H9 (cell line): Measurements from ENCODE around the gene NIPAL1. TPM values are rescaled to one million over a fixed set of nuclear protein-coding genes. Genes with fewer than 3 reads are reported as not detected.

Experiments
- DNase-seq: peaks from one replicate; pipeline ENCODE4 v3.0.0-alpha.2; 2017
- H2AFZ ChIP-seq: one replicate; pipeline ENCODE4 v1.6.1; 2013; ENCODE audit warnings: mild to moderate bottlenecking, low read length, control low read depth, moderate library complexity
- H2AK5ac ChIP-seq: 2 replicates; pipeline ENCODE4 v1.6.1; 2013; ENCODE audit warnings: low read length, control low read depth, mixed read lengths; ENCODE audit not compliant: insufficient read length
- H2BK120ac ChIP-seq: one replicate; pipeline ENCODE4 v1.6.1; 2013; ENCODE audit warnings: low read depth, mild to moderate bottlenecking, low read length, control low read depth, inconsistent platforms; ENCODE audit not compliant: poor library complexity, severe bottlenecking
- H2BK12ac ChIP-seq: 2 replicates; pipeline ENCODE4 v1.6.1; 2013; ENCODE audit warnings: low read length, control low read depth, mixed read lengths, low read depth; ENCODE audit not compliant: insufficient read length
- H2BK15ac ChIP-seq: 2 replicates; pipeline ENCODE4 v1.6.1; 2013; ENCODE audit warnings: low read depth, low read length, control low read depth
- H2BK20ac ChIP-seq: one replicate; pipeline ENCODE4 v1.6.1; 2013; ENCODE audit warnings: low read depth, mild to moderate bottlenecking, low read length, control low read depth, inconsistent platforms; ENCODE audit not compliant: poor library complexity, severe bottlenecking
- H2BK5ac ChIP-seq: 2 replicates; pipeline ENCODE4 v1.6.1; 2013; ENCODE audit warnings: low read length, control low read depth, mixed read lengths; ENCODE audit not compliant: insufficient read length
- H3K14ac ChIP-seq: 2 replicates; pipeline ENCODE4 v1.6.1; 2013; ENCODE audit warnings: low read length, control low read depth; ENCODE audit not compliant: insufficient read depth
- H3K18ac ChIP-seq: 2 replicates; pipeline ENCODE4 v1.6.1; 2013; ENCODE audit warnings: low read depth, mild to moderate bottlenecking, mixed read lengths, low read length, control low read depth; ENCODE audit not compliant: insufficient read length
- H3K23ac ChIP-seq: 2 replicates; pipeline ENCODE4 v1.6.1; 2013; ENCODE audit warnings: low read length, control low read depth, mixed read lengths, low read depth; ENCODE audit not compliant: insufficient read length
- H3K23me2 ChIP-seq: 2 replicates; pipeline ENCODE4 v1.6.1; 2013; ENCODE audit warnings: low read depth, mild to moderate bottlenecking, mixed read lengths, low read length, control low read depth; ENCODE audit not compliant: insufficient read length, poor library complexity, severe bottlenecking
- H3K27ac ChIP-seq: 2 replicates; pipeline ENCODE4 v1.5.1; 2013; ENCODE audit warnings: low read length, control low read depth, mixed read lengths, low read depth; ENCODE audit not compliant: insufficient read length
- H3K27me3 ChIP-seq: 2 replicates; pipeline ENCODE4 v1.6.1; 2013; ENCODE audit warnings: low read length, control low read depth, inconsistent platforms; ENCODE audit not compliant: insufficient read depth
- H3K4ac ChIP-seq: 2 replicates; pipeline ENCODE4 v1.6.1; 2013; ENCODE audit warnings: low read depth, mild to moderate bottlenecking, control low read depth, inconsistent platforms, low read length, moderate library complexity
- H3K4me1 ChIP-seq: 2 replicates; pipeline ENCODE4 v1.6.1; 2013; ENCODE audit warnings: low read length, control low read depth, inconsistent platforms; ENCODE audit not compliant: insufficient read depth
- H3K4me2 ChIP-seq: 2 replicates; pipeline ENCODE4 v1.6.1; 2013; ENCODE audit warnings: low read length, control low read depth, mixed read lengths; ENCODE audit not compliant: insufficient read length, insufficient read depth
- H3K56ac ChIP-seq: 2 replicates; pipeline ENCODE4 v1.6.1; 2013; ENCODE audit warnings: low read depth, mild to moderate bottlenecking, mixed read lengths, low read length, control low read depth; ENCODE audit not compliant: insufficient read length
- H3K79me1 ChIP-seq: 2 replicates; pipeline ENCODE4 v1.6.1; 2013; ENCODE audit warnings: low read depth, mild to moderate bottlenecking, moderate library complexity, low read length, control low read depth, inconsistent platforms; ENCODE audit not compliant: insufficient read depth, poor library complexity, severe bottlenecking
- H3K79me2 ChIP-seq: 2 replicates; pipeline ENCODE4 v1.6.1; 2013; ENCODE audit warnings: low read length, control low read depth, inconsistent platforms; ENCODE audit not compliant: insufficient read depth
- H3K9ac ChIP-seq: 2 replicates; pipeline ENCODE4 v1.6.1; 2013; ENCODE audit warnings: low read length, control low read depth, mixed read lengths; ENCODE audit not compliant: insufficient read length; ENCODE audit errors: extremely low read depth
- H3K9me3 ChIP-seq: one replicate; pipeline ENCODE4 v1.6.1; 2013; ENCODE audit warnings: low read depth, low read length, inconsistent platforms; ENCODE audit not compliant: control insufficient read depth
- H3T11ph ChIP-seq: one replicate; pipeline ENCODE4 v1.6.1; 2013; ENCODE audit warnings: mild to moderate bottlenecking, low read length, control low read depth, inconsistent platforms
- H4K20me1 ChIP-seq: one replicate; pipeline ENCODE4 v1.6.1; 2013; ENCODE audit not compliant: control insufficient read depth, insufficient read length, insufficient read depth
- H4K5ac ChIP-seq: 2 replicates; pipeline ENCODE4 v1.6.1; 2013; ENCODE audit warnings: low read depth, mild to moderate bottlenecking, mixed read lengths, low read length, control low read depth; ENCODE audit not compliant: insufficient read length
- H4K8ac ChIP-seq: replicated peaks from 2 replicates; pipeline ENCODE4 v1.6.1; 2013; ENCODE audit warnings: low read length, control low read depth, mixed read lengths, low read depth; ENCODE audit not compliant: insufficient read length
- H4K91ac ChIP-seq: 2 replicates; pipeline ENCODE4 v1.6.1; 2013; ENCODE audit warnings: low read depth, mild to moderate bottlenecking, moderate library complexity, mixed read lengths, low read length, control low read depth; ENCODE audit not compliant: insufficient read length
- H3K27ac Mint-ChIP-seq, 3 experiments: 2 replicates in 2 of 3; 3 replicates in 1 of 3; pipeline ENCODE4 v1.8.0; 2020 to 2021; ENCODE audit warnings: mixed read lengths in 3 of 3, mild to moderate bottlenecking in 1 of 3, moderate library complexity in 1 of 3
- H3K27me3 Mint-ChIP-seq: 2 replicates; pipeline ENCODE4 v1.8.0; 2021; ENCODE audit warnings: low read depth, mild to moderate bottlenecking, moderate library complexity, mixed read lengths
- H3K36me3 Mint-ChIP-seq, 3 experiments: 2 replicates in 2 of 3; 3 replicates in 1 of 3; pipeline ENCODE4 v1.8.0; 2020 to 2021; ENCODE audit warnings: low read depth in 3 of 3, mixed read lengths in 3 of 3; ENCODE audit not compliant: insufficient read depth in 1 of 3
- H3K4me1 Mint-ChIP-seq, 2 experiments: 2 replicates each; pipeline ENCODE4 v1.8.0; 2020; ENCODE audit warnings: mixed read lengths in 2 of 2
- H3K4me3 Mint-ChIP-seq, 2 experiments: 2 replicates in 1 of 2; 3 replicates in 1 of 2; pipeline ENCODE4 v1.8.0; 2020 to 2021; ENCODE audit warnings: mild to moderate bottlenecking in 2 of 2, mixed read lengths in 2 of 2, moderate library complexity in 1 of 2
- H3K9me3 Mint-ChIP-seq, 2 experiments: 2 replicates in 1 of 2; 3 replicates in 1 of 2; pipeline ENCODE4 v1.8.0; 2020; ENCODE audit warnings: mild to moderate bottlenecking in 2 of 2, mixed read lengths in 2 of 2, moderate library complexity in 1 of 2
- WGBS: extraction: QIAGEN DNeasy Blood & Tissue Kit; methylation state at CpG from one replicate; pipeline ENCODE4 v1.1.7; 2013; ENCODE audit warnings: missing lambda C conversion rate, low lambda C conversion rate, mixed read lengths; ENCODE audit not compliant: insufficient read length; ENCODE audit errors: extremely low coverage; 5-methylcytosine and 5-hydroxymethylcytosine counted together
- total RNA-seq: library from RNA; stranded (reverse); gene quantifications from 2 replicates; pipeline ENCODE4 v1.2.1, GENCODE V29; 2021
- TF ChIP-seq, protein P1 (sequence below): fragments of 200-600 bp; sonication (generic); conservative IDR thresholded peaks from 3 replicates; pipeline ENCODE4 v1.8.0; 2021; ENCODE audit warnings: antibody characterized with exemption, mild to moderate bottlenecking

Gene NIPAL1
- total RNA-seq, 1 experiment from 2014 or later, result 16.9 TPM

GRCh38 chr4:48049483-48049882 lies 32.9 kb downstream of the NIPAL1 start:
- Histone ChIP-seq H4K91ac (no peak overlapping the region), H3K27me3 (no peaks in the 10 kb centered on the region), H3K23me2 (no peaks in the 10 kb centered on the region), H3K4me1 (no peaks in the 10 kb centered on the region), H2AK5ac (no peak overlapping the region), H3T11ph (no peak overlapping the region), H2BK5ac (no peak overlapping the region), H3K27ac (no peak overlapping the region), H3K23ac (no peak overlapping the region), H4K20me1 (no peaks in the 10 kb centered on the region), H2AFZ (no peak overlapping the region), H4K8ac (no peak overlapping the region), H3K4me2 (no peak overlapping the region), H2BK12ac (no peak overlapping the region), H3K56ac (no peak overlapping the region), H3K18ac (no peak overlapping the region), H2BK15ac (no peak overlapping the region), H2BK120ac (no peak overlapping the region), H2BK20ac (no peak overlapping the region), H3K9ac (no peak overlapping the region), H3K14ac (no peak overlapping the region), H4K5ac (no peak overlapping the region), H3K79me2 (no peaks in the 10 kb centered on the region), H3K79me1 (no peaks in the 10 kb centered on the region), H3K9me3 (no peaks in the 10 kb centered on the region), H3K4ac (no peak overlapping the region)
- Mint-ChIP-seq H3K4me3 (no peak overlapping the region; a peak in 1 of 5 replicates), H3K27ac (peak overlapping the region in 1 of 3 experiments; percentile 7; a peak in 2 of 7 replicates), H3K4me1 (peaks cover 3 to 7% of the 10 kb centered on the region in 2 experiments; a peak in 3 of 4 replicates), H3K27me3 (peaks cover 2% of the 10 kb centered on the region; the same call in 1 of the 2 replicates), H3K36me3 (peaks cover 0 to 2% (median 1%) of the 10 kb centered on the region in 3 experiments; a peak in 2 of 7 replicates), H3K9me3 (peaks cover 0 to 2% of the 10 kb centered on the region in 2 experiments; a peak in 1 of 5 replicates)
- DNase-seq, result no peak
- no CpG with 5 or more reads among the region's 8 CpGs for WGBS
- TF ChIP-seq, protein P1, sequence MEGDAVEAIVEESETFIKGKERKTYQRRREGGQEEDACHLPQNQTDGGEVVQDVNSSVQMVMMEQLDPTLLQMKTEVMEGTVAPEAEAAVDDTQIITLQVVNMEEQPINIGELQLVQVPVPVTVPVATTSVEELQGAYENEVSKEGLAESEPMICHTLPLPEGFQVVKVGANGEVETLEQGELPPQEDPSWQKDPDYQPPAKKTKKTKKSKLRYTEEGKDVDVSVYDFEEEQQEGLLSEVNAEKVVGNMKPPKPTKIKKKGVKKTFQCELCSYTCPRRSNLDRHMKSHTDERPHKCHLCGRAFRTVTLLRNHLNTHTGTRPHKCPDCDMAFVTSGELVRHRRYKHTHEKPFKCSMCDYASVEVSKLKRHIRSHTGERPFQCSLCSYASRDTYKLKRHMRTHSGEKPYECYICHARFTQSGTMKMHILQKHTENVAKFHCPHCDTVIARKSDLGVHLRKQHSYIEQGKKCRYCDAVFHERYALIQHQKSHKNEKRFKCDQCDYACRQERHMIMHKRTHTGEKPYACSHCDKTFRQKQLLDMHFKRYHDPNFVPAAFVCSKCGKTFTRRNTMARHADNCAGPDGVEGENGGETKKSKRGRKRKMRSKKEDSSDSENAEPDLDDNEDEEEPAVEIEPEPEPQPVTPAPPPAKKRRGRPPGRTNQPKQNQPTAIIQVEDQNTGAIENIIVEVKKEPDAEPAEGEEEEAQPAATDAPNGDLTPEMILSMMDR, result no peak
